ENCODE measurements around the gene GP1BB. TPM values are rescaled to one million over a fixed set of nuclear protein-coding genes. Genes with fewer than 3 reads are reported as not detected.

Gene GP1BB
- total RNA-seq, 4 donors from 2014 or later, result 14.7 to 28.7 (median 19.4) TPM

GRCh38 chr22:19770349-19771220, 47.2 kb downstream of the GP1BB start:
- Histone ChIP-seq H3K4me3 (no peak overlapping the region), H3K36me3 (no peaks in the 10 kb centered on the region), H3K4me1 (peaks cover 31% of the 10 kb centered on the region), H3K27ac (no peak overlapping the region), H3K27me3 (peaks cover 8% of the 10 kb centered on the region), H3K9me3 (no peaks in the 10 kb centered on the region)
- DNase-seq (ENCODE audit: low spot score in 2 of 2), result no peak
- TF ChIP-seq POLR2A (IDR thresholded peaks at IDR 0.05) (no peak), EP300 (IDR thresholded peaks at IDR 0.05) (no peak), POLR2AphosphoS5 (IDR thresholded peaks at IDR 0.05) (no peak)
- TF ChIP-seq, protein P1, sequence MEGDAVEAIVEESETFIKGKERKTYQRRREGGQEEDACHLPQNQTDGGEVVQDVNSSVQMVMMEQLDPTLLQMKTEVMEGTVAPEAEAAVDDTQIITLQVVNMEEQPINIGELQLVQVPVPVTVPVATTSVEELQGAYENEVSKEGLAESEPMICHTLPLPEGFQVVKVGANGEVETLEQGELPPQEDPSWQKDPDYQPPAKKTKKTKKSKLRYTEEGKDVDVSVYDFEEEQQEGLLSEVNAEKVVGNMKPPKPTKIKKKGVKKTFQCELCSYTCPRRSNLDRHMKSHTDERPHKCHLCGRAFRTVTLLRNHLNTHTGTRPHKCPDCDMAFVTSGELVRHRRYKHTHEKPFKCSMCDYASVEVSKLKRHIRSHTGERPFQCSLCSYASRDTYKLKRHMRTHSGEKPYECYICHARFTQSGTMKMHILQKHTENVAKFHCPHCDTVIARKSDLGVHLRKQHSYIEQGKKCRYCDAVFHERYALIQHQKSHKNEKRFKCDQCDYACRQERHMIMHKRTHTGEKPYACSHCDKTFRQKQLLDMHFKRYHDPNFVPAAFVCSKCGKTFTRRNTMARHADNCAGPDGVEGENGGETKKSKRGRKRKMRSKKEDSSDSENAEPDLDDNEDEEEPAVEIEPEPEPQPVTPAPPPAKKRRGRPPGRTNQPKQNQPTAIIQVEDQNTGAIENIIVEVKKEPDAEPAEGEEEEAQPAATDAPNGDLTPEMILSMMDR (IDR thresholded peaks at IDR 0.05), result no peak
- WGBS, result 77% methylated on average over 14 of the region's 25 CpGs

DNA sequence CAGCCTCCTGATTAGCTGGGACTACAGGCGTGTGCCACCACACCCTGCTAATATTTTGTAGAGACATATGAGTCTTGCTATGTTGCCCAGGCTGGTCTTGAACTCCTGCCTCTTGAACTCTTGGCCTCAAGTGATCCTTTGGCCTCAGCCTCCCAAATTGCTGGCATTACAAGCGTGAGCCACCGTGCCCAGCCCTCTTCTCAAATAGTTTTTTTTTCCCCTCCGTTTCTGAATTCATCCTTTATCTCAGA, 49.0 kb downstream of the GP1BB start:
- H3K27me3 ChIP-seq, result peaks cover 1% of the 10 kb centered on the region
- 70% methylated on average over 4 of the region's 4 CpGs for WGBS

DNA sequence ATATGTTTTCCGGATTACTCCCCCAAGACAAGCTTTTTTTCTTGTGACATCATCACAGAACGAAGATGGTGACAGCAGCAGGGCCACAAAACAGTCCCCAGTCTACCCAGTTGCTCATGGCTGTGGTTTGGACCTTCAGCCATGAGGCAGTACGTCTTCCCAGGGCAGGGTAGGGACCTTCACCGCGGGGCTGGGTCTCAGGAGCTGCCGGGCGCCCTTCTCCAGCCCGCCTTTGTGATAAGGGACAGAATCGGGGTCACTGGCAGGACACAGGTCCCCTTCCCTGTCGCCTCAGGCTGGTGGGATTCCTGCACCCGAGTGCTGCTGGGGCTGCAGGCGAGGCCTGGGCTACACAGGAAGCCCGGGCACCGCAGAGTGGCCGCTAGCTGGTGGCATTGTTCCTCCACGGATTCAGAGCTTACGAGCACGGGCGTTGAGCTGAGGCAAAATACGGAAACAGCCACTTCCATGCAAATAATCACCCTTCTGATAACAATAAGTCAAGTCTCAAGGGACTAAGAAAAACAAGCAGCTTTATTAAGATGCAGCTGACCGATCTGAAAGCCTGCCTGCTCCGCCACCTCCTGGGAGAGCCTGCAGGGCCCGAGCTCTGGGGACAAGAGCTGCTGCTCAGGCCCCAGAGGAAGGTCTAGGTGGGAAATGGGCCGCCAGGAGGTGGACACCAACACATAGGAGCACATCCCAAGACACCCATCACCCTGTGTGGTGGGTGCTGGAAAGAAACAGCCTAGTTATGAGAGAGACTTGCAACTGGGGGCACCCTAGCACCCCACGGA, 49.5 kb downstream of the GP1BB start:
- TF ChIP-seq, protein P1 (IDR thresholded peaks at IDR 0.05), result no peak
- no peak for TF ChIP-seq EP300 (IDR thresholded peaks at IDR 0.05)
- TF ChIP-seq POLR2AphosphoS5 (IDR thresholded peaks at IDR 0.05), result no peak
- TF ChIP-seq POLR2A (IDR thresholded peaks at IDR 0.05), result no peak
- Histone ChIP-seq H3K9me3 (no peaks in the 10 kb centered on the region), H3K36me3 (no peaks in the 10 kb centered on the region), H3K4me1 (peaks cover 23% of the 10 kb centered on the region), H3K4me3 (no peak overlapping the region), H3K27ac (no peak overlapping the region), H3K27me3 (no peaks in the 10 kb centered on the region)
- 88% methylated on average over 17 of the region's 25 CpGs for WGBS
- DNase-seq (ENCODE audit: low spot score in 2 of 2), result no peak

More for the DNA sequence above, 49.0 kb downstream of the GP1BB start:
- Histone ChIP-seq H3K4me1 (peaks cover 29% of the 10 kb centered on the region), H3K9me3 (no peaks in the 10 kb centered on the region), H3K4me3 (no peak overlapping the region), H3K27ac (no peak overlapping the region), H3K36me3 (no peaks in the 10 kb centered on the region)
- TF ChIP-seq EP300 (IDR thresholded peaks at IDR 0.05), result no peak
- DNase-seq (ENCODE audit: low spot score in 2 of 2), result no peak

DNA sequence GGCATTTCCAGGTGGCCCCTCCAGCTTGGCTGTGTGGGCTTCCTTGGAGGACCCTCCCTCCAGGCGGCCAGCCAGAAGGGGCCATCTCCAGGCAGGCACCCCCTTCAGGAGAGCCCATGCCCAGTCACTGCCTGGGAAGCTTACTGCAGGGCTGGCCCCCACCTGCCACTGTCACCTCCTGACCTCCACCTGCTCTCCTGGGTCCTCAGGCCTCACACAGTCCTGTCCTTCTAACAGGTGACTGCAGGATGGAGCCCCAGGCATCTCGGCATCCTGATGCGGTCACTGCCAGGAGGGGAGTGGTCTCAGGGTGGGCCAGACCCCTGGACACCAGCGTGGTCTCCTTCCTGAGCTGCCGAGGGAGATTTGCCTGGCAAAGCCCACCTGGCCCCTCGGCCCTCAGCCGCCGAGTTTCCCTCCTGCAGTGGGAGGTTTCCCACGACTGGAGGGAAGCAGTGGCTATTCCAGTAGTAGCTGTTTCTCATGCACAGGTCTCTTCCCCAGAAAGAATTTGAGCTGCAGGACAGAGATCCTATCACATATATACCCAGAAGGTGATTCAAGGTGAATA, 50.2 kb downstream of the GP1BB start:
- TF ChIP-seq POLR2AphosphoS5 (IDR thresholded peaks at IDR 0.05), result no peak
- TF ChIP-seq, protein P1 (IDR thresholded peaks at IDR 0.05), result no peak
- TF ChIP-seq POLR2A (IDR thresholded peaks at IDR 0.05), result no peak
- TF ChIP-seq EP300 (IDR thresholded peaks at IDR 0.05), result no peak
- no peak for DNase-seq (ENCODE audit: low spot score in 2 of 2)
- Histone ChIP-seq H3K36me3 (no peaks in the 10 kb centered on the region), H3K27ac (no peak overlapping the region), H3K4me1 (peaks cover 17% of the 10 kb centered on the region), H3K4me3 (no peak overlapping the region), H3K27me3 (no peaks in the 10 kb centered on the region), H3K9me3 (no peaks in the 10 kb centered on the region)
- WGBS, result 92% methylated on average over 8 of the region's 9 CpGs

Other genes with a start within 250 kb of the GP1BB start
- 10 to 100 TPM; 27.9 to 56.1 (median 52.5) TPM for gene UFD1, start 244.3 kb upstream of the GP1BB start, total RNA-seq
- gene CDC45, start 243.6 kb upstream of the GP1BB start, total RNA-seq, result 1 to 10 TPM in 3 of 4 donors, under 1 TPM in 1; 0.72 to 3.3 (median 1.4) TPM
- gene CLDN5, start 199.1 kb upstream of the GP1BB start, total RNA-seq, result 100 to 1,000 TPM in 1 of 4 donors, 10 to 100 TPM in 3; 22.1 to 112 (median 56.8) TPM
- gene SEPTIN5, start 9.0 kb upstream of the GP1BB start, total RNA-seq, result 100 to 1,000 TPM in 3 of 4 donors, 10 to 100 TPM in 1; 89.0 to 147 (median 129) TPM
- gene TBX1, start 37.2 kb downstream of the GP1BB start, total RNA-seq, result 1 to 10 TPM; 1.6 to 7.0 (median 4.8) TPM
- 10 to 100 TPM in 3 of 4 donors, 1 to 10 TPM in 1; 6.3 to 14.6 (median 10.9) TPM for gene GNB1L, start 131.3 kb downstream of the GP1BB start, total RNA-seq
- gene RTL10, start 131.3 kb downstream of the GP1BB start, total RNA-seq, result 10 to 100 TPM; 21.8 to 46.2 (median 32.4) TPM
- gene COMT, start 218.2 kb downstream of the GP1BB start, total RNA-seq, result 100 to 1,000 TPM; 206 to 293 (median 246) TPM
- gene TXNRD2, start 218.3 kb downstream of the GP1BB start, total RNA-seq, result 10 to 100 TPM in 2 of 4 donors, 1 to 10 TPM in 2; 8.4 to 33.2 (median 15.7) TPM